ENCODE measurements around the gene DNAI1.

- TF ChIP-seq POLR2AphosphoS5 (IDR thresholded peaks at IDR 0.05; ENCODE audit: low read depth, low read length) = no peak
- TF ChIP-seq, protein P1, sequence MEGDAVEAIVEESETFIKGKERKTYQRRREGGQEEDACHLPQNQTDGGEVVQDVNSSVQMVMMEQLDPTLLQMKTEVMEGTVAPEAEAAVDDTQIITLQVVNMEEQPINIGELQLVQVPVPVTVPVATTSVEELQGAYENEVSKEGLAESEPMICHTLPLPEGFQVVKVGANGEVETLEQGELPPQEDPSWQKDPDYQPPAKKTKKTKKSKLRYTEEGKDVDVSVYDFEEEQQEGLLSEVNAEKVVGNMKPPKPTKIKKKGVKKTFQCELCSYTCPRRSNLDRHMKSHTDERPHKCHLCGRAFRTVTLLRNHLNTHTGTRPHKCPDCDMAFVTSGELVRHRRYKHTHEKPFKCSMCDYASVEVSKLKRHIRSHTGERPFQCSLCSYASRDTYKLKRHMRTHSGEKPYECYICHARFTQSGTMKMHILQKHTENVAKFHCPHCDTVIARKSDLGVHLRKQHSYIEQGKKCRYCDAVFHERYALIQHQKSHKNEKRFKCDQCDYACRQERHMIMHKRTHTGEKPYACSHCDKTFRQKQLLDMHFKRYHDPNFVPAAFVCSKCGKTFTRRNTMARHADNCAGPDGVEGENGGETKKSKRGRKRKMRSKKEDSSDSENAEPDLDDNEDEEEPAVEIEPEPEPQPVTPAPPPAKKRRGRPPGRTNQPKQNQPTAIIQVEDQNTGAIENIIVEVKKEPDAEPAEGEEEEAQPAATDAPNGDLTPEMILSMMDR (IDR thresholded peaks at IDR 0.05) = no peak
- no peak for TF ChIP-seq SIN3A (IDR thresholded peaks at IDR 0.05; ENCODE audit: borderline replicate concordance, insufficient read depth, low read depth, low read length)
- TF ChIP-seq, protein P2, sequence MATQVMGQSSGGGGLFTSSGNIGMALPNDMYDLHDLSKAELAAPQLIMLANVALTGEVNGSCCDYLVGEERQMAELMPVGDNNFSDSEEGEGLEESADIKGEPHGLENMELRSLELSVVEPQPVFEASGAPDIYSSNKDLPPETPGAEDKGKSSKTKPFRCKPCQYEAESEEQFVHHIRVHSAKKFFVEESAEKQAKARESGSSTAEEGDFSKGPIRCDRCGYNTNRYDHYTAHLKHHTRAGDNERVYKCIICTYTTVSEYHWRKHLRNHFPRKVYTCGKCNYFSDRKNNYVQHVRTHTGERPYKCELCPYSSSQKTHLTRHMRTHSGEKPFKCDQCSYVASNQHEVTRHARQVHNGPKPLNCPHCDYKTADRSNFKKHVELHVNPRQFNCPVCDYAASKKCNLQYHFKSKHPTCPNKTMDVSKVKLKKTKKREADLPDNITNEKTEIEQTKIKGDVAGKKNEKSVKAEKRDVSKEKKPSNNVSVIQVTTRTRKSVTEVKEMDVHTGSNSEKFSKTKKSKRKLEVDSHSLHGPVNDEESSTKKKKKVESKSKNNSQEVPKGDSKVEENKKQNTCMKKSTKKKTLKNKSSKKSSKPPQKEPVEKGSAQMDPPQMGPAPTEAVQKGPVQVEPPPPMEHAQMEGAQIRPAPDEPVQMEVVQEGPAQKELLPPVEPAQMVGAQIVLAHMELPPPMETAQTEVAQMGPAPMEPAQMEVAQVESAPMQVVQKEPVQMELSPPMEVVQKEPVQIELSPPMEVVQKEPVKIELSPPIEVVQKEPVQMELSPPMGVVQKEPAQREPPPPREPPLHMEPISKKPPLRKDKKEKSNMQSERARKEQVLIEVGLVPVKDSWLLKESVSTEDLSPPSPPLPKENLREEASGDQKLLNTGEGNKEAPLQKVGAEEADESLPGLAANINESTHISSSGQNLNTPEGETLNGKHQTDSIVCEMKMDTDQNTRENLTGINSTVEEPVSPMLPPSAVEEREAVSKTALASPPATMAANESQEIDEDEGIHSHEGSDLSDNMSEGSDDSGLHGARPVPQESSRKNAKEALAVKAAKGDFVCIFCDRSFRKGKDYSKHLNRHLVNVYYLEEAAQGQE (IDR thresholded peaks at IDR 0.05; ENCODE audit: insufficient read depth in 1 of 2, low read depth in 2 of 2, low read length in 1 of 2) = no peak
- TF ChIP-seq TCF7L2 (IDR thresholded peaks at IDR 0.05; ENCODE audit: low read depth, low read length) = no peak
Observed at GRCh38 chr9:34465468-34465867, 6.9 kb downstream of the DNAI1 start.
